Smooth muscle cell (in vitro differentiated cells): ENCODE measurements around the gene EPS8L2. TPM values are rescaled to one million over a fixed set of nuclear protein-coding genes. Genes with fewer than 3 reads are reported as not detected.

Experiments
- DNase-seq: peaks from one replicate; lab custom pipeline; 2025; ENCODE audit not compliant: unreplicated experiment; lab: John Stamatoyannopoulos, UW
- H2AFZ ChIP-seq: fragments of 200-600 bp; sonication (generic); 2 replicates; pipeline ENCODE4 v1.6.0; 2016; ENCODE audit warnings: antibody characterized with exemption, low read depth, mild to moderate bottlenecking
- H3F3A ChIP-seq: fragments of 200-600 bp; sonication (generic); 2 replicates; pipeline ENCODE4 v1.6.0; 2017; ENCODE audit warnings: antibody characterized with exemption, low read depth
- H3K27ac ChIP-seq: fragments of 200-600 bp; sonication (generic); 2 replicates; pipeline ENCODE4 v1.5.1; 2016; ENCODE audit warnings: low read depth, mild to moderate bottlenecking
- H3K27me3 ChIP-seq: fragments of 200-600 bp; sonication (generic); 2 replicates; pipeline ENCODE4 v1.6.1; 2016; ENCODE audit warnings: low read depth, mild to moderate bottlenecking
- H3K36me3 ChIP-seq: fragments of 200-600 bp; sonication (generic); 2 replicates; pipeline ENCODE4 v1.5.1; 2016; ENCODE audit warnings: low read depth
- H3K4me1 ChIP-seq: fragments of 200-600 bp; sonication (generic); 2 replicates; pipeline ENCODE4 v1.5.1; 2016; ENCODE audit warnings: low read depth
- H3K4me2 ChIP-seq: fragments of 200-600 bp; sonication (generic); 2 replicates; pipeline ENCODE4 v1.6.0; 2016; ENCODE audit warnings: mild to moderate bottlenecking
- H3K4me3 ChIP-seq: fragments of 200-600 bp; sonication (generic); 2 replicates; pipeline ENCODE4 v1.5.1; 2016; ENCODE audit warnings: mild to moderate bottlenecking
- H3K79me2 ChIP-seq: fragments of 200-600 bp; sonication (generic); 2 replicates; pipeline ENCODE4 v1.6.0; 2016; ENCODE audit warnings: low read depth, mild to moderate bottlenecking
- H3K9ac ChIP-seq: fragments of 200-600 bp; sonication (generic); 2 replicates; pipeline ENCODE4 v1.6.0; 2016; ENCODE audit warnings: low read depth
- H3K9me3 ChIP-seq: fragments of 200-600 bp; sonication (generic); replicated peaks from 2 replicates; pipeline ENCODE4 v1.5.1; 2016; ENCODE audit warnings: low read depth
- H4K20me1 ChIP-seq: fragments of 200-600 bp; sonication (generic); 2 replicates; pipeline ENCODE4 v1.6.0; 2016; ENCODE audit warnings: low read depth
- WGBS: methylation state at CpG from one replicate; pipeline ENCODE4 v1.1.7; 2016; ENCODE audit warnings: low lambda C conversion rate; 5-methylcytosine and 5-hydroxymethylcytosine counted together
- polyA plus RNA-seq: library from polyadenylated mRNA; unstranded; fragments of >200 nt; fragmentation: Nextera tagmentation; extraction: Ambion mirVana; gene quantifications from 2 replicates; pipeline ENCODE4 v1.2.1, GENCODE V29; 2016
- total RNA-seq: library from RNA; depleted of rRNA; stranded (reverse); fragments of >200 nt; gene quantifications from 2 replicates; pipeline ENCODE4 v1.2.3, GENCODE V29; 2014
- TF ChIP-seq, protein P1 (sequence below): fragments of 200-600 bp; sonication (generic); IDR thresholded peaks from 2 replicates; pipeline ENCODE4 v1.5.1; 2017; ENCODE audit warnings: borderline replicate concordance, mild to moderate bottlenecking, antibody characterized with exemption; ENCODE audit not compliant: insufficient read depth, poor library complexity, severe bottlenecking

The EPS8L2 gene
- total and polyA plus RNA-seq, 2 experiments from 2014 or later: 37.7 to 47.9 TPM

DNA sequence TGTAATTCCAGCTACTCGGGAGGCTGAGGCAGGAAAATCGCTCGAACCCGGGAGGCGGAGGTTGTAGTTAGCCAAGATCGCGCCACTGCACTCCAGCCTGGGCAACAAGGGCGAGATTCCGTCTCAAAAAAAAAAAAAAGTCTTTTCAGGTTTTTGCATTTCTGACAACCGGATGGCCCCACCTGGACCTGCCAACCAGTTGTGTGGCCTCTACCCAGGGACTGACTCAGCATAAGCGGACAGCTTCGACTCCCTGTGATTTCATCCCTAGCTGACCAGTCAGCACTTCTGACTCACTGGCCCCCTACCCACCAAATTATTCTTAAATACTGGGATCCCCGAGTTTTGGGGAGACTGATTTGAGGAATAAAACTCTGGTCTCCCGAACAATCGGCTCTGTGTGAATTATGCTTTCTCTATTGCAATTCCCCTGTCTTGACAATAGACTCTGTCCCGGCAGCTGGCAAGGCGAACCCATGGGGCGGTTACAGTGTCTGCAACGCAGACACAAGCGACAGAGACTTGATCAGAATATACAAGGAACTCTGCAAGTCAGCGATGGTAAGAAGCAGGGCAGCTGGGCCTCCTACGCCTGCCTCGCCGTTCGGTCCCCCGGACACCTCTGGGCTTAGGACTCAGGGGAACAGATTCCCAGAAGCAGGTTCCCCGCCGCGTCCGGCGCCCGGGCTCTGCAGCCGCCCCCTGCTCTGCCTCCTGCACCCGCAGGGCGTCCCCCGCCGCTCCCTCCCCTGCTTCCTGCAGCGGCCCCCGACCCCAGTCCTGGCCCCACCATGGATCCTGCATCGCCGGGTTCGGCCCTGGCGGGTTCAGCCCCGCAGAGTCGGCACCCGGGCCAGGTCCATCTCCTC, 40.5 kb downstream of the EPS8L2 start:
- H3K9ac ChIP-seq: peak overlapping the region; percentile 25

GRCh38 chr11:747158-748006, 41.4 kb downstream of the EPS8L2 start, which contains the start of gene TALDO1:
Gene TALDO1, plus strand, starts transcription at chr11:747464. Its CDS starts 18 bp downstream, at chr11:747482.
- H3K36me3 ChIP-seq: no peaks in the 10 kb centered on the region
- H3K27me3 ChIP-seq: no peaks in the 10 kb centered on the region
- peak; percentile 66 for DNase-seq
- H3K4me2 ChIP-seq: peak within 1 kb of the TSS; percentile 98
- peak within 1 kb of the TSS; percentile 89 for H3K9ac ChIP-seq
- peak within 1 kb of the TSS; percentile 86 for H2AFZ ChIP-seq
- peak within 1 kb of the TSS; percentile 95 for H3K4me3 ChIP-seq
- H3F3A ChIP-seq: peaks cover 3% of the 10 kb centered on the region
- H4K20me1 ChIP-seq: peaks cover 42% of the 10 kb centered on the region
- no peaks in the 10 kb centered on the region for H3K9me3 ChIP-seq
- peak within 1 kb of the TSS; percentile 46 for H3K27ac ChIP-seq
- TF ChIP-seq, protein P1, sequence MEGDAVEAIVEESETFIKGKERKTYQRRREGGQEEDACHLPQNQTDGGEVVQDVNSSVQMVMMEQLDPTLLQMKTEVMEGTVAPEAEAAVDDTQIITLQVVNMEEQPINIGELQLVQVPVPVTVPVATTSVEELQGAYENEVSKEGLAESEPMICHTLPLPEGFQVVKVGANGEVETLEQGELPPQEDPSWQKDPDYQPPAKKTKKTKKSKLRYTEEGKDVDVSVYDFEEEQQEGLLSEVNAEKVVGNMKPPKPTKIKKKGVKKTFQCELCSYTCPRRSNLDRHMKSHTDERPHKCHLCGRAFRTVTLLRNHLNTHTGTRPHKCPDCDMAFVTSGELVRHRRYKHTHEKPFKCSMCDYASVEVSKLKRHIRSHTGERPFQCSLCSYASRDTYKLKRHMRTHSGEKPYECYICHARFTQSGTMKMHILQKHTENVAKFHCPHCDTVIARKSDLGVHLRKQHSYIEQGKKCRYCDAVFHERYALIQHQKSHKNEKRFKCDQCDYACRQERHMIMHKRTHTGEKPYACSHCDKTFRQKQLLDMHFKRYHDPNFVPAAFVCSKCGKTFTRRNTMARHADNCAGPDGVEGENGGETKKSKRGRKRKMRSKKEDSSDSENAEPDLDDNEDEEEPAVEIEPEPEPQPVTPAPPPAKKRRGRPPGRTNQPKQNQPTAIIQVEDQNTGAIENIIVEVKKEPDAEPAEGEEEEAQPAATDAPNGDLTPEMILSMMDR: peak; percentile 10
- under 1% methylated on average over 91 of the region's 112 CpGs for WGBS
- peaks cover 13% of the 10 kb centered on the region for H3K4me1 ChIP-seq
- peaks cover 51% of the 10 kb centered on the region for H3K79me2 ChIP-seq

More for the DNA sequence above, 40.5 kb downstream of the EPS8L2 start:
- Histone ChIP-seq H3K4me1 (peaks cover 13% of the 10 kb centered on the region), H3K79me2 (peaks cover 43% of the 10 kb centered on the region), H3K9me3 (no peaks in the 10 kb centered on the region), H3K4me2 (peak overlapping the region; percentile 98), H3K27ac (peak overlapping the region; percentile 46), H2AFZ (peak overlapping the region; percentile 79), H3K4me3 (peak overlapping the region; percentile 95), H3F3A (peaks cover 3% of the 10 kb centered on the region), H3K27me3 (no peaks in the 10 kb centered on the region), H3K36me3 (no peaks in the 10 kb centered on the region), H4K20me1 (peaks cover 35% of the 10 kb centered on the region)
- DNase-seq: no peak
- WGBS: 19% methylated on average over 46 of the region's 46 CpGs
- TF ChIP-seq, protein P1: no peak

GRCh38 chr11:748007-748359, 42.0 kb downstream of the EPS8L2 start:
- no peaks in the 10 kb centered on the region for H3K9me3 ChIP-seq
- H3K4me3 ChIP-seq: peak overlapping the region; percentile 95
- H3K4me2 ChIP-seq: peak overlapping the region; percentile 98
- H3K9ac ChIP-seq: peak overlapping the region; percentile 89
- H3K79me2 ChIP-seq: peaks cover 57% of the 10 kb centered on the region
- H4K20me1 ChIP-seq: peaks cover 48% of the 10 kb centered on the region
- H3K27me3 ChIP-seq: no peaks in the 10 kb centered on the region
- TF ChIP-seq, protein P1: no peak
- WGBS: 7% methylated on average over 18 of the region's 18 CpGs
- peak overlapping the region; percentile 86 for H2AFZ ChIP-seq
- no peaks in the 10 kb centered on the region for H3K36me3 ChIP-seq
- H3K4me1 ChIP-seq: peaks cover 13% of the 10 kb centered on the region
- DNase-seq: no peak
- H3K27ac ChIP-seq: peak overlapping the region; percentile 22
- H3F3A ChIP-seq: peaks cover 3% of the 10 kb centered on the region
